Measurements from ENCODE around the gene CYP2E1. TPM values are rescaled to one million over a fixed set of nuclear protein-coding genes. Genes with fewer than 3 reads are reported as not detected.
"Not testable (repeated sequence)": the region's sequence is repeated elsewhere in the genome, so short reads cannot be mapped to it uniquely, and the experiment has no call there.

CYP2E1 gene
- total RNA-seq, 1 experiment from 2014 or later = 3.5 TPM

GRCh38 chr10:133487085-133487484 is 40.1 kb upstream of the CYP2E1 start:
- CTCF ChIA-PET = no interaction called here
- BruUV-seq (replicated peaks) = no TSS peak
- Mint-ChIP-seq H3K9me3 (ENCODE audit: low read depth, unreplicated experiment) (peaks cover 19% of the 10 kb centered on the region), H3K36me3 (ENCODE audit: insufficient read depth, unreplicated experiment) (no peaks in the 10 kb centered on the region), H3K27ac (ENCODE audit: unreplicated experiment) (no peak overlapping the region), H3K4me3 (ENCODE audit: low read depth, unreplicated experiment) (no peak overlapping the region), H3K4me1 (ENCODE audit: low read depth, unreplicated experiment) (no peaks in the 10 kb centered on the region), H3K27me3 (ENCODE audit: unreplicated experiment) (no peaks in the 10 kb centered on the region)
- TF ChIP-seq, protein P1, sequence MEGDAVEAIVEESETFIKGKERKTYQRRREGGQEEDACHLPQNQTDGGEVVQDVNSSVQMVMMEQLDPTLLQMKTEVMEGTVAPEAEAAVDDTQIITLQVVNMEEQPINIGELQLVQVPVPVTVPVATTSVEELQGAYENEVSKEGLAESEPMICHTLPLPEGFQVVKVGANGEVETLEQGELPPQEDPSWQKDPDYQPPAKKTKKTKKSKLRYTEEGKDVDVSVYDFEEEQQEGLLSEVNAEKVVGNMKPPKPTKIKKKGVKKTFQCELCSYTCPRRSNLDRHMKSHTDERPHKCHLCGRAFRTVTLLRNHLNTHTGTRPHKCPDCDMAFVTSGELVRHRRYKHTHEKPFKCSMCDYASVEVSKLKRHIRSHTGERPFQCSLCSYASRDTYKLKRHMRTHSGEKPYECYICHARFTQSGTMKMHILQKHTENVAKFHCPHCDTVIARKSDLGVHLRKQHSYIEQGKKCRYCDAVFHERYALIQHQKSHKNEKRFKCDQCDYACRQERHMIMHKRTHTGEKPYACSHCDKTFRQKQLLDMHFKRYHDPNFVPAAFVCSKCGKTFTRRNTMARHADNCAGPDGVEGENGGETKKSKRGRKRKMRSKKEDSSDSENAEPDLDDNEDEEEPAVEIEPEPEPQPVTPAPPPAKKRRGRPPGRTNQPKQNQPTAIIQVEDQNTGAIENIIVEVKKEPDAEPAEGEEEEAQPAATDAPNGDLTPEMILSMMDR (IDR thresholded peaks at IDR 0.05; ENCODE audit: unreplicated experiment) = no peak
- DNase-seq = no peak
- intact Hi-C loops (cut with micrococcal nuclease; ENCODE audit: unreplicated experiment) = no loop called here

DNA sequence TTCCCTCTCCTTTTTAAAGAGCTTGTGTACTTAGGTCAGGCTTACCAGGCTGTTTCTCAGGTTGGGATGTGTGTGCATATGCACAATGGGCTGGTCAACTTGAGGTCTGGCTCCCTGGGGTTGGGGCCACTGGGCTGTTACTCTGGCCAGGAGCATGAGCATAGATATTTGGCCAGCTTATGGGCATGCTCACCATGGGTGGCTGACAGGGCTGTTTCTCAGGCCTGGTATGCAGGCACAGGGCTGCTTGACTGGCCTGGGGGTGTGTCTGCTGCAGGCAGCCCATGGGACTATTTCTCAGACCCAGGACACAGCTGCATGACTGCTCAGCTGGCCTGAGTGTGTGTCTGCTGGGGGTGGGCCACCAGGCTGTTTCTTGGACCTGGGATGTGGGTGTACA is 38.8 kb upstream of the CYP2E1 start:
- H3K27ac Mint-ChIP-seq (ENCODE audit: unreplicated experiment) = no peak overlapping the region
- H3K36me3 Mint-ChIP-seq (ENCODE audit: insufficient read depth, unreplicated experiment) = peaks cover under 1% of the 10 kb centered on the region
- peaks cover 15% of the 10 kb centered on the region for H3K9me3 Mint-ChIP-seq (ENCODE audit: low read depth, unreplicated experiment)
- no peaks in the 10 kb centered on the region for H3K4me1 Mint-ChIP-seq (ENCODE audit: low read depth, unreplicated experiment)
- CTCF ChIA-PET = no interaction called here
- no peaks in the 10 kb centered on the region for H3K27me3 Mint-ChIP-seq (ENCODE audit: unreplicated experiment)
- H3K4me3 Mint-ChIP-seq (ENCODE audit: low read depth, unreplicated experiment) = no peak overlapping the region
- TF ChIP-seq, protein P1 (IDR thresholded peaks at IDR 0.05; ENCODE audit: unreplicated experiment) = no peak
- DNase-seq = no peak
- BruUV-seq (replicated peaks) = no TSS peak
- intact Hi-C loops (cut with micrococcal nuclease; ENCODE audit: unreplicated experiment) = no loop called here

GRCh38 chr10:133489816-133490588 is 37.2 kb upstream of the CYP2E1 start:
- Mint-ChIP-seq H3K27ac (ENCODE audit: unreplicated experiment) (no peak overlapping the region), H3K4me1 (ENCODE audit: low read depth, unreplicated experiment) (no peaks in the 10 kb centered on the region), H3K36me3 (ENCODE audit: insufficient read depth, unreplicated experiment) (peaks cover 5% of the 10 kb centered on the region), H3K9me3 (ENCODE audit: low read depth, unreplicated experiment) (peaks cover 16% of the 10 kb centered on the region), H3K27me3 (ENCODE audit: unreplicated experiment) (no peaks in the 10 kb centered on the region), H3K4me3 (ENCODE audit: low read depth, unreplicated experiment) (no peak overlapping the region)
- CTCF ChIA-PET = no interaction called here
- TF ChIP-seq, protein P1 (IDR thresholded peaks at IDR 0.05; ENCODE audit: unreplicated experiment) = no peak
- intact Hi-C loops (cut with micrococcal nuclease; ENCODE audit: unreplicated experiment) = no loop called here
- no peak for DNase-seq
- BruUV-seq (replicated peaks) = no TSS peak

DNA sequence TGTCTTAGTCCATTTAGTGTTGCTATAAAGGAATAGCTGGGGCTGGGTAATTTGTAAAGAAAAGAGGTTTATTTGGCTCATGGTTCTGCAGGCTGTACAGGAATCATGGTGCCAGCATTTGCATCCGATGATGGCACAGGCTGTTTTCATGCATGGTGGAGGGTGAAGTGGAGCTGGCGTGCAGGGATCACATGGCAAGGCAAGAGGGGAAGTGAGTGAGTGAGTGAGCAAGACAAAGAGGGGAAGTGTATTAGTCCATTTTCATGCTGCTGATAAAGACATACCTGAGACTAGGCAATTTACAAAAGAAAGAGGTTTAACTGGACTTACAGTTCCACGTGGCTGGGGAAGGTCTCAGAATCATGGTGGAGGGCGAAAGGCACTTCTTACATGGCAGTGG is 33.6 kb upstream of the CYP2E1 start:
- BruUV-seq (replicated peaks); H3K27me3 Mint-ChIP-seq (ENCODE audit: unreplicated experiment); H3K27ac Mint-ChIP-seq (ENCODE audit: unreplicated experiment); H3K4me3 Mint-ChIP-seq (ENCODE audit: low read depth, unreplicated experiment); H3K4me1 Mint-ChIP-seq (ENCODE audit: low read depth, unreplicated experiment); intact Hi-C loops (cut with micrococcal nuclease; ENCODE audit: unreplicated experiment); DNase-seq; H3K36me3 Mint-ChIP-seq (ENCODE audit: insufficient read depth, unreplicated experiment); CTCF ChIA-PET: not testable (repeated sequence)
- H3K9me3 Mint-ChIP-seq (ENCODE audit: low read depth, unreplicated experiment) = peaks cover 14% of the 10 kb centered on the region

DNA sequence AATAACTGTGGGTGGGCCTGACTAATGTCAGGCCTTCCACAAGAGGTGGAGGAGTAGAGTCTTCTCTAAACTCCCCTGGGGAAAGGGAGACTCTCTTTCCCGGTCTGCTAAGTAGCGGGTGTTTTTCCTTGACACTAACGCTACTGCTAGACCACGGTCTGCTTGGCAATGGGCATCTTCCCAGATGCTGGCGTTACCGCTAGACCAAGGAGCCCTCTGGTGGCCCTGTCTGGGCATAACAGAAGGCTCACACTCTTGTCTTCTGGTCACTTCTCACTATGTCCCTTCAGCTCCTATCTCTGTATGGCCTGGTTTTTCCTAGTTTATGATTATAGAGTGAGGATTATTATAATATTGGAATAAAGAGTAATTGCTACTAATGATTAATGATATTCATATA is 29.8 kb upstream of the CYP2E1 start:
- H3K4me3 Mint-ChIP-seq (ENCODE audit: low read depth, unreplicated experiment); H3K4me1 Mint-ChIP-seq (ENCODE audit: low read depth, unreplicated experiment); H3K27ac Mint-ChIP-seq (ENCODE audit: unreplicated experiment); DNase-seq; H3K27me3 Mint-ChIP-seq (ENCODE audit: unreplicated experiment); intact Hi-C loops (cut with micrococcal nuclease; ENCODE audit: unreplicated experiment); BruUV-seq (replicated peaks); H3K36me3 Mint-ChIP-seq (ENCODE audit: insufficient read depth, unreplicated experiment); CTCF ChIA-PET: not testable (repeated sequence)
- H3K9me3 Mint-ChIP-seq (ENCODE audit: low read depth, unreplicated experiment) = peaks cover 14% of the 10 kb centered on the region

DNA sequence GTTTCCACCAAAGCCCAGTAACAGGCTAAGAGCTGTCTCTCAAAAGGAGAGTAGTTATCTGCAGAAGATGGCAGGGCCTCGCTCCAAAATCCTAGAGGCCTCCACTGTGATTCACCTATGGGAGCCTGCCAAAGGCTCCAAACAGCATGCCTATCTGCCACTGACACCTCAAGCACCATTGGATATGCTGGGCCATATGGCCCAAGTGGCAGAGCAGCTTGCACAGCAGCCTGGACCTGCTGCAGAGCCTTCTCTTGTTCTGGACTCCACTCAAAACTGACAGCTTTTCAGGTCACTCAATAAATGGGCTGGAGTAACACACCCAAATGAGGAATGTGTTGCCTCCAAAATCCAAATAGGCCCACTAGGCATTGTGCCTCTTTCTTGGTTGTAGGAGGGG is 28.0 kb upstream of the CYP2E1 start:
- H3K27me3 Mint-ChIP-seq (ENCODE audit: unreplicated experiment); intact Hi-C loops (cut with micrococcal nuclease; ENCODE audit: unreplicated experiment); H3K4me3 Mint-ChIP-seq (ENCODE audit: low read depth, unreplicated experiment); H3K27ac Mint-ChIP-seq (ENCODE audit: unreplicated experiment); BruUV-seq (replicated peaks); H3K36me3 Mint-ChIP-seq (ENCODE audit: insufficient read depth, unreplicated experiment); CTCF ChIA-PET; DNase-seq; H3K4me1 Mint-ChIP-seq (ENCODE audit: low read depth, unreplicated experiment): not testable (repeated sequence)
- peaks cover 11% of the 10 kb centered on the region for H3K9me3 Mint-ChIP-seq (ENCODE audit: low read depth, unreplicated experiment)

- H3K36me3 Mint-ChIP-seq (ENCODE audit: insufficient read depth, unreplicated experiment); CTCF ChIA-PET; DNase-seq; intact Hi-C loops (cut with micrococcal nuclease; ENCODE audit: unreplicated experiment); H3K4me1 Mint-ChIP-seq (ENCODE audit: low read depth, unreplicated experiment); BruUV-seq (replicated peaks); H3K27me3 Mint-ChIP-seq (ENCODE audit: unreplicated experiment); H3K4me3 Mint-ChIP-seq (ENCODE audit: low read depth, unreplicated experiment); H3K27ac Mint-ChIP-seq (ENCODE audit: unreplicated experiment): not testable (repeated sequence)
- H3K9me3 Mint-ChIP-seq (ENCODE audit: low read depth, unreplicated experiment) = peaks cover 11% of the 10 kb centered on the region
Observed at GRCh38 chr10:133500897-133501296, 26.3 kb upstream of the CYP2E1 start.
